Stimulated activated CD8-positive, alpha-beta memory T cell treated with anti-CD3 and anti-CD28 coated beads, Interleukin-2, amount 100 ng/mL, for 48 hours (primary cell): ENCODE results near the gene MRM1.
A peak's percentile ranks its signal among the peaks of the same experiment; 100 is the strongest.

Source experiments
- DNase-seq, 2 donors: peaks; one replicate each; pipeline ENCODE4 v3.0.0-alpha.2; 2020; ENCODE audit warnings: low read depth in 2 of 2

MRM1 gene, protein sequence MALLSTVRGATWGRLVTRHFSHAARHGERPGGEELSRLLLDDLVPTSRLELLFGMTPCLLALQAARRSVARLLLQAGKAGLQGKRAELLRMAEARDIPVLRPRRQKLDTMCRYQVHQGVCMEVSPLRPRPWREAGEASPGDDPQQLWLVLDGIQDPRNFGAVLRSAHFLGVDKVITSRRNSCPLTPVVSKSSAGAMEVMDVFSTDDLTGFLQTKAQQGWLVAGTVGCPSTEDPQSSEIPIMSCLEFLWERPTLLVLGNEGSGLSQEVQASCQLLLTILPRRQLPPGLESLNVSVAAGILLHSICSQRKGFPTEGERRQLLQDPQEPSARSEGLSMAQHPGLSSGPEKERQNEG

DNA sequence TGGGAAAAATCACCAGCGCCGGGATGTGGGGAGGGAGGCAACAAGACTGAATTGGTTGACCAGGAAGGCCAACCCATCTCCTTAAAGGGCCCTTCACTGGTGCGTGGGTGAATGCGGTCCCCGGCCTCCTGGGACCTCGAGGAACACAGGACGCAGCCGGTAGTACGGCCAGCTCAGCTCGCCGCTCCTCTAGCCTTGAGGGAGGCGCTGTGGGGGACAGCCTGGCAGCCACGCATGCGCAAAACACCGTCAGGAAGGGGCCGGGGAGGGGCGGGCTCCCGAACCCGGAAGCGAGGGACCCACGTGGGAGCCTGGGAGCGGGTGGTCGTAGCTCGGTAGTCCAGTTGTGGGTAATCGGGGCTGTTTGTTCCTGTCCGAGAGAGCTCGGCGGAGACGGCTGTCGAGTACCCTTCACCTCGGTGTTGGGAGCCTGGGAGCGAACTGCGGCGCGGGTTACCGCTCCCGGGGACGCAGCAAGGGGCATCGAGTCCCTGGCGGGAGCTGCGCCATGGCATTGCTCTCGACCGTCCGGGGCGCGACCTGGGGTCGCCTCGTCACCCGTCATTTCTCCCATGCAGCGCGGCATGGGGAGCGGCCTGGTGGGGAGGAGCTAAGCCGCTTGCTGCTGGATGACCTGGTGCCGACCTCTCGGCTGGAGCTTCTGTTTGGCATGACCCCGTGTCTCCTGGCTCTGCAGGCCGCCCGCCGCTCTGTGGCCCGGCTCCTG lies at the start of gene MRM1:
MRM1 (plus strand) TSS at position 281 of the 727 bp plus-strand sequence; CDS start at position 509, 228 bp downstream.
- peak; percentile 87 to 90 for DNase-seq

DNA sequence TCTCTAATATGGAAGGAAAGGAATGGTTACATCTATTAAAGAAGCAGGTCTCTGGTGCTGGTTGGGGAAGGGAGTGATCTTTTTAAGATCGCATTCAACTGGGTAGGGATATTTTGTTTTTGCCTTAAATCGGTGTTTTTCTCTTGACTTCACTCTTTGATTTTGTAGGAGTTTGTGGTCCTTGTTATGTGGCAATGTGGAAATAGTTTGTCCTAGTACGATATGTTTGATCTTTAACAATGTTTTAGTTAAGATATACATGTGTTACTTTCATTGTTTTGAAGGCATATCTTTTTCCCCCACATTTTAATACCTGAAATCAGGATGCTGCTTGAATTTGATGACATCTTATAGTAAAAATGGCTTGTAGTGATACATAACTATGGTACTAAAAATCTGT lies 47.9 kb upstream of the MRM1 start:
- no peak for DNase-seq

DNA sequence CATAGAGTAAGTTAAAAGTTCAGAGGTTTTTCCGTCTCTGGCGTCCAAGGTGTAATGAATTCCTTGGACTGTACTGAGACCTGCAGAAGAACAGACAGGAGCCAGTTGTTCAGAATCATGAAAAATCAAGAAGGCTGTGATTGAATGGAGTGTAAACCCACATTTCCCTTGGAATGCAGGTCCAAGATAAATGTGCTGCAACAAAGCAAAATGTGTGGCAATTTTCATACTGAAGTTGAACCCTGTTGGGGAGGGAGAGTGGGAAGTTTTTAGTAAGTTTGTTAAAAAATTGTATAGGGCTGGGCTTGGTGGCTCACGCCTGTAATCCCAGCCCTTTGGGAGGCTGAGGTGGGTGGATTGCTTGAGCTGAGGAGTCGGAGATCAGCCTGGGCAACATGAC lies 35.3 kb upstream of the MRM1 start:
- DNase-seq = no peak

DNA sequence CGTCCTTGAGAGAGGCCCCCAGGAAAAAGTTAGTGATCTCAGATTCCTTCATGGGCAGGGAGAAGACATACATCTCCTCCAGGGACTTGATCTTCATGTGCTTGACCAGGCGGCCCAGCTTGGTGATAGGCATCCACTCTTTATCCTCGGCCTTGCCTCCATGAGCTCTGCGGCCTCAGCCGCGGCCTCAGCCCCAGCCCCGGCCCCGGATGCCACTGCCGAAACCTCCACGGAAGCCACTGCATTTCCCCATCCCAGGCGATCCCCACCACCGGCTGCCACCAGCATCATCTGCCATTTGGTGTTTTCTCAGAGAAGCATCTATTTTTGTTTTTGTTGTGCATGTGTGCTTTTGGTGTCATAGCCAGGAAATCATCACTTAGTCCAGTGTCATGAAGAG lies 26.4 kb upstream of the MRM1 start:
- DNase-seq = no peak

DNA sequence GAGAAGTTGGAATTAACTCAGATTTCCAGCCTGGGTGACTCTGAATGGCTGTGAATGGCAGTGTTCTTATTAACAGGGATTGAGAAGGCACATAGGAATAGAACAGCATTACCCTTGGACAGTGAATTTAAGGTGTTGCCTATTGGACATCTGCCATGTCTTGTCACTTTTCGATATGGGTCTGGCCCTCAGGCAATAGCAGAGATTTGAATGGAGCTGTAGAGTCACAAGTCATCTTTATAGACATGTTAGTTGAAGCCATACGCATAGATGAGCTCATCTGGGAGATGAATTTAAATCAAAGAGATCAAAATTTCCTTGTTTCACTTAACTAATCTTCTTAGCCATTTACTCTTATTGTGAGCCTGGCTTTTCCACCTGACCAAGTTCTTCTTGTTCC lies 24.6 kb upstream of the MRM1 start:
- no peak for DNase-seq

DNA sequence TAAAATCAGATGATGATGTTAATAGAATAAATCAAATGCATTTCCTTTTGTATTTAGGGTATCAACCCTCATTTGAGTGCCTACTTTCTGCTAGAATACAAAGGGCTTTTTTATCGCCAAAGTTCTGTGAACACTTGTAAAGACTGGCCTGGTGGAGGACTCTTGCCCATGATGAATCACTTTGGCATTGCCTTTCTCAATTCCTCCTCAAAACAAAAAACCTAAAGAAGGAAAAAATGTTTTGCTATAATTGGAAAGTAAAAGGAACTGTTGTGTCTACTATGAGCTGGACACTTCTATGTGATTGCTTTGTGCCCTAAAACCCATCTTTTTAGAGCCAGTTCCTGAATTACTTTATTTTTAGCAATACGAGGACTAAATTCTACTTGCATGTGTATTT lies 22.7 kb upstream of the MRM1 start:
- DNase-seq = no peak

DNA sequence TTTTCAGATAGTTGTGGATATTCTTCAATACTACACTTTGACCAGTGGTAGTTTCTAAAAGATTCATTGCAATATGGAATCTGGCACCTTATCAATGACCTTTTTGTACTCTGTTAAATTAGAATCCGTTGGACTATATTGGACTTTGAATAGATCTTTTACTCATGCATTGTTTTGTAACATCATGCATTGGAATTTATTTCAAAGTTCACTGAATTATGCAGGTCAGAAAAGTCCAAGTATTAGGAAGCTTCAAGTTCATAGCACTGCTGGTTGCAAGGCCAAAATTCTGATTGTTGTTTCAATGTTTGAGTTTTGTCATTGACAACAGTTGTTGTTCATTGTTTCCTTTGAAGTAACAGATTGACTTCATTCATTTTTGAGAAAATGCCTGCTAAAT lies 17.6 kb upstream of the MRM1 start:
- no peak for DNase-seq

DNA sequence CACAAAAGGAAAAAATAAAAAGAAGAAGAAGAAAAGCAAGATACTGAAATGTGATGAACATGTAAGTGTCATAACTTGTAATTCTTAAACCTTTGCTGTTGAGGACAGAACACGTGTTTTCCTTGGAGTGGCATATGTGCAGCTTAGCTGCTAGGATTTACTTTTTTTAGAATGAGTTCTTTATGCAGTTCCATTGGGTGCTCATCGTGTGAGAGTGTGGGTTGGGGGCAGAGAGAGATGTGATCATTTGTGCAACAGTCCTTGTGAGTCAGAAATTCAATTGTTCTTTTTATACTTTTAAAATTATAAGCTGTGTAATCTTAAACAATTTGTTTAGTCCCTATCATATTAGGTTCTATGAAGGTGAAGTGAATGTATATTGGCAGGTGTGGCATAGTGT lies 15.2 kb upstream of the MRM1 start:
- DNase-seq = no peak

DNA sequence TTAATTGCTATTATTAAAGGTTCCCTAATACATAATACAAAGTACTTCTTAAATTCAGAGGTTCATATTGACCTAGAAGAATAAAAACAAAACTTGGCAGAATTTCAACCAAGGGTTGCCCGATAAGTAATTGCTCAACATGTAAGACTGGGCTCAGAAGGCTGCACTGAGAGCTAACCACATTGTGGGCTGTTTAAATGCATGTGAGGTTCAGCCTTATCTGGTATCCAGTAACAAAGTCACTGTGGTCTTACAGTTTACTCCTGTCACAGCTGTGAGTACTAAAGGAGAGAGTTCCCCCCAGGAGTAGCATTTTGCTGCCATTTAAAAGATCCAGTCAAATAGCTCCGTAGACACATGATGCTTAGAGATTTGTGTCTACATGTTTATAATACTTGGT lies 11.3 kb upstream of the MRM1 start:
- DNase-seq = no peak

DNA sequence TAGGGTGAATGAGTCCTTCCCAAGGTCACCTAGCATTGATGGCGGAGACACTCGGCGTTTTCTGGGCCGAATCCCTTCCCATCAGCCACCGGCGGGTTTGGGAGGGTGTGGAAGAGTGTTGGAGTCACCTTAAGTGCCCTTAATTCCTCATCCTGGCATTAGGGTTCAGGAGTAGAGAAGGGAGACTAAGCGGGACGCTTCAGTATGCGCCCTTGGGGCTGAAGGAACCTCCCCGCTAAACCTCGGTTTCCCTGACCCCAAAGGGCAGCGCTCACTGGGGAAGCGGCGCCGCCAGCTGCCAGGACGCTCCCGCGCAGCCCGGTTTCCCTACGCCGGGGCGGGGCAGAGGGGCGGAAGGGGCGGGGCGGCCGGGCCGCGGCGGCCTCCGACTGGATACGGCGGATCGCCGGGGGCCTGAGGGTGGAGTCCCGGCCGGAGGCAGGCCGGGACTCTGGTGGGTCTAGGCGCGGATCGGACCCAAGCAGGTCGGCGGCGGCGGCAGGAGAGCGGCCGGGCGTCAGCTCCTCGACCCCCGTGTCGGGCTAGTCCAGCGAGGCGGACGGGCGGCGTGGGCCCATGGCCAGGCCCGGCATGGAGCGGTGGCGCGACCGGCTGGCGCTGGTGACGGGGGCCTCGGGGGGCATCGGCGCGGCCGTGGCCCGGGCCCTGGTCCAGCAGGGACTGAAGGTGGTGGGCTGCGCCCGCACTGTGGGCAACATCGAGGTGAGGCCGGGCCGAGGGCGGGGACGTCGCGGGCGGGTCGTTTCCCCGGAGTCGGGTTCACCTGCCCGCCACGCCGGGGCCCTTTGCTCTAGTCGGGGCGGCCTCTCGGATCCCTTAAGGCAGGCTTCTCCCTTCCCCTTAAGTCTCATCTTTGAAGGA lies 9.7 kb upstream of the MRM1 start, which contains the start of gene DHRS11:
DHRS11 (plus strand) TSS at position 446 of the 882 bp plus-strand sequence; CDS start at position 577, 131 bp downstream.
- peak; percentile 75 to 83 for DNase-seq

DNA sequence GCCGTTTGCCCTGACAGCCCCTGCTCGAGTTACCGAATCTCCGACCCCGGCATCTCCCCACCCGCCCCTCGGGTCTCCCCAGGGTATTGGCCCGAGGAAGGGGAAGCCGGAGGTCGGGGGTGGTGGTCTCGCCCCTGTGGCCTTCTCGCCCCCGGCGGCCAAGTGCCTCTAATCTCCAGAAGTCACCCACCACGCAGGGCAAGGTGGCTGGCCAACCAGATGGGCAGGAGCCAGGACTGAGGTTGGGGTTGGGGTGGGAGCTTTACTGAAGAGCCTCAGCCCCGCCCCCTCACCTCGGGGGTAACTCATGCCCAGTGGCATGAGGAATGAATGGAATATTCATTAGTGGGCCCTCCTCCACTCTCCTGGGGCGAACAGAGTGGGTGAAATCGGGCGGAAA lies 9.1 kb upstream of the MRM1 start:
- no peak for DNase-seq

DNA sequence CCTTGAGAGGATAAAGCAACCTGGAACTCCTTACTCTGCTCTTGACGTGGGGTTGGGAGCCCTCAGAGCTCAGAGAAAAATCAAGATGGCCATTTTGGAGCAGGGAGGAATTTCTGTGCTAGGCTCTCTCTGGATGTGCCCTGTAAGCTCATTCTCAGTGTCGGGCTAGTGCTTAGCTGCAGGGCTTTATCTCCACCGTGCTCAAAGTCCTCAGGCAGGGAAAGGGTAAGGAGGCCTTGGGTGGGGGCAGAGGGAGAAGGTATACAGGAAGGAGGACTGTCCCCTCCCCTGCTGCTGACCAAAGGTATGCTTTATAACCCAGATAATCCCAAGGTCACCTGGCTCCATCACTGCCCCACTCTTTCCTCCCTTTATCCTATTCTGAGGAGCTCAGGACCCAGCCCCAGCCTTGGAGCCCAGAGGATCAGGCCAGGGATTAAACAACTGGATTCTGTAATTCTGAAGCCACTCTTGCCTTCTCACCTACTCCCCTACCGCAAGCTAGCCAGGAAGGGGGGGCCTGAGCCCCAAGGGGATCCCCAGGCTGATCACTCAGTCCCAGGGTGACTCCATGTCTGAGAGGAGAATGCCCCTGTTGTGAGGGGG lies 8.6 kb upstream of the MRM1 start:
- DNase-seq = no peak

DNA sequence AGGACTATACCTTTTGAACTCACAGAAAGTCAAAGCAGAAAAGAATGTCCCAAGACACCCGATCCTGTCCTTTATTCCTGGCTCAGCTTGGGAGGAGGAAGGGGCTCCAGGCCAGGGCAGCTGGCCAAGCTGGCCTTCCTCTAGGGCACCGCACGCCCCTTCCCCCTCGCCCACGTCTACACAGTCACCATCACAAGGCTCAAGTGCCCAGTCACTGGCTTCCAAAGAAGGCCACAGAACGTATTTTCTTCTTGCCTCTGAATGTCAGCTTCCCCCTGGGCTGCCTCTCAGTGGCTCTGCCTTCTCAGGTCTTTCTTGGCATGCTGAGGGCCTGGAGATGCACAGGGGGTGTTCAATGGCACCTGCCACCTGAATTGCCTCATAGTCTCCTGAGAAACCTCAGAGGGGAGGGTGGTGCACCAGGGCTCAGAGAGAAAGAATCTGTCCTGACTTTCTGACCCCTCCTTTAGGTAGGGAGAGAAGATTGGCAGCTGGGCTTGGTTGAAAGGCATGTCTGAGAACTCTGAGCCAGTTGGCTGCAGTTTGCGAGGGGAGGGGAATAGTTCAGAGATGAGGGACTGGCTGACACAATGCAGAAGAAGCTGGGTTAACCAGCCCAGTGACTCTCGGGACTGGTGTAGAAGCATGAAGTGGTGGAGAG lies 7.6 kb upstream of the MRM1 start:
- no peak for DNase-seq

DNA sequence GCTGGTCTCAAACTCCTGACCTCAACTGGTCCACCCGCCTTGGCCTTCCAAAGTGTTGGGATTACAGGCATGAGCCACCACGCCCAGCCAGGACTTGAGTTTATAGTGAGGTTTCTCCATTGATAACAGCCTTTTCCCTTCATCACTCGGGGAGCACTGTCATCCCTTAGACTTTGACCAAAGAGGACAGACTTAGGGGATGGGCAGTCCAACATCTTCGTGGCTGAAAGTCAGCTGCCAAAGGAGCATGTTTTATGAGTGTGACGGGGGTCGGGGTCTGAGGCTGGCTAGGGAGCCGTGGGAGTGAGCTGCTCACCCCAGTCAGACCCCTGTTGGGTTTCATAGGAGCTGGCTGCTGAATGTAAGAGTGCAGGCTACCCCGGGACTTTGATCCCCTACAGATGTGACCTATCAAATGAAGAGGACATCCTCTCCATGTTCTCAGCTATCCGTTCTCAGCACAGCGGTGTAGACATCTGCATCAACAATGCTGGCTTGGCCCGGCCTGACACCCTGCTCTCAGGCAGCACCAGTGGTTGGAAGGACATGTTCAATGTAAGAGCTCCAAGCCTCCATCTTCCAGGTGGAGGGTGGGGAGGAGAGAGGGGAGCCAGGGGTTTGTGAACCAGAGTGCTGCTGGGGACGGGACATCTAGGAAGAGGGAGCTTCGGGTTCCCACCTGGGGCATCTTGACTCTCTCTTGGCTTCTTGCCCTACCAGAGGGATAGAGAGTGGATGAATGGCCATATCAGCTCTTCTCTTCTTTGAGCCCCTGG lies 6.6 kb upstream of the MRM1 start:
- no peak for DNase-seq

DNA sequence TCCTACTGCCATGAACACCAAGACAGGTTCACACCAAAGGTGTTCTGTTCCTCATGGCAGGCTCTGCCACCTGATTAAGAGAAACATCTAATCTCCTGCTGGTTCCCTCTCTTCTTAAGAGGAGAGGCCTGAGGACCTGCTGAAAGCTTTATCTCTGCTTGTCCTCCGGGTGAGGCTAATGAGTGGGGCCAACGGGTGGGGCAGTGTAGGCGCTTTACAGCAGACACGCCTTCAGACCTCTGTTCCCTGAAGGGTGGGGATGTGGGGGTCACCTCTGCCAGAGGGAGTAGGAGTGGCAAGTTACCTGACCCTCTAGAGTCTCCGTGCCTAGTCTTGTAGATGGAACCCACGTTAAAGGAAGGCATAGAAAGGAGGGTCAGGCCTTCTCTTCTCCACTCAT lies 4.2 kb upstream of the MRM1 start:
- no peak for DNase-seq

DNA sequence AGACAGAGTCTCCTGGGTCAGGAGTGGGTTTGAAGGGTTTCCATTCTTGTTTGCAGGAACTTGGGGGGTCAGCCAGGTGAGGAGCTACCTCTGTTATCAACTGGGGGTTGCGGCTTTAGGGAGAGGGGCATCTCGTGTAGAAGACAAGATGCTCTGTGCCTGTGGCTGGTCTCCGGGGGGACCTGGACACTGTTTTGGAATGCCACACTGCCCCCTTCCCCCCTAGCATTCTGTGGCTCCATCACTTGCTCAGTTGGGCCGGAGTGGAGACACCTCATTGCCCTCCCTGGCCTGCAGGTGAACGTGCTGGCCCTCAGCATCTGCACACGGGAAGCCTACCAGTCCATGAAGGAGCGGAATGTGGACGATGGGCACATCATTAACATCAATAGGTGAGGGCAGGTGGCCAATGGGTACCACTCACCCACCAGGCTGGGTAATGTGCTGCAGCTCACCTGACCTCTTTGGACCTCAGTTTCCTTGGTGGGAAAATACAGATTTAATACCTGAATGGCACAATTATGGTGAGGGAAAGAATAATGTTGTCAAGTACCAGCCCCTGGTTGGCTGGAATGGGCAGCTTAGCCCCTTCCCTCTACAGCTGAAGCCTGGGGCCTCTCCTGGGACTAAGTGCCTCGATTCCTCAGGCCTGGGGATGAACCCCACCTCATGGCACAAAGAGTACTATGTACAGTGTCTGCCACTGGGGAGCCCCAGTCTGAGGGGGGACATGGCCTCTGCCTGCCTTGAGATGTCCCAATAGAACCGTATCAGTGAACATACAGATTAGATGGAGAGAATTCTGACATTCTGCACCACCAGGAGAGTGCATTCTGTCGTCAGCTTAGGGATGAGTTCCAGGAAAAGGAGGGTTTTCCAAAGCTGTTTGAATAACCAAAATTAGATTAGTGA lies 3.3 kb upstream of the MRM1 start:
- DNase-seq = no peak

DNA sequence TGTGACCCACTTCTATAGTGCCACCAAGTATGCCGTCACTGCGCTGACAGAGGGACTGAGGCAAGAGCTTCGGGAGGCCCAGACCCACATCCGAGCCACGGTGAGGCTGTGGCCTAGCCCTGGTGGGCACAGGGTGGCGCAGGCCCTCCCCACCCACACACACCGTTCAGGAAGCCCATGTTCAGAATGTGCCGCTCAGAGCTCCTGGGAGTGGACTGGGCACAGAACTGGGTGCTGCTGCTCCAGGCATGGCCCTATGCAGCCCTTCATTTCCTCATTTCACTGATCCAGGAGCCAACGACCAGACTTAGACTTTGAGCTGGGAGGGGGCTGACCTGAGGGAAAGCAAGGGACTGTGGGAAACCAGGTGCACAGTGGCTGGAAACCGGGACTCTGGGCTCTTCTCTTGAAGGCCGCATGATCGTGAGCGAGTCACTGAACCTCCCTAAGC lies 2.4 kb upstream of the MRM1 start:
- DNase-seq = no peak

DNA sequence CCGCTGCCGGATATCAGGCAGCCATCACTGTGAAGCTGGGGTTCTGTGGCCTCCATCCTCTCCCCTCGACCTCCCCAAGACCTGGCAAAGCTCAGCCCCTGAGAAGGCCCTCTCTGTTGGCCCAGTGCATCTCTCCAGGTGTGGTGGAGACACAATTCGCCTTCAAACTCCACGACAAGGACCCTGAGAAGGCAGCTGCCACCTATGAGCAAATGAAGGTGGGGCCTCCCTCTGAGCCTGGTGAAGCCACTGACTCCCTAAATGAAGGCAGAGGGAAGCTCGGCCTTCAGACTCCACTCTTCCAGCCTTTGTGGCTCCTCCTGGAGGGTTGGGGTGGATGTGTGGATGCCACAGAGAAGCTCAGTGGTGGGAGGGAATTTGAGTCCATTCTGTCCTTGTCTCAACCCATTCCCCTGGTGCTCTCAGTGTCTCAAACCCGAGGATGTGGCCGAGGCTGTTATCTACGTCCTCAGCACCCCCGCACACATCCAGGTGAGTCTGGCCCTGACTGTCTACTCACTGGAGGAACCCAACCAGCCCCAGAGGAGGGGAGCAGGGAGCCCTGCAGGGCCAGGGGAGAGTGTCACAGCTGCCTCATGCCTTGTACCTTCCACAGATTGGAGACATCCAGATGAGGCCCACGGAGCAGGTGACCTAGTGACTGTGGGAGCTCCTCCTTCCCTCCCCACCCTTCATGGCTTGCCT lies 1.7 kb upstream of the MRM1 start:
- DNase-seq = no peak

DNA sequence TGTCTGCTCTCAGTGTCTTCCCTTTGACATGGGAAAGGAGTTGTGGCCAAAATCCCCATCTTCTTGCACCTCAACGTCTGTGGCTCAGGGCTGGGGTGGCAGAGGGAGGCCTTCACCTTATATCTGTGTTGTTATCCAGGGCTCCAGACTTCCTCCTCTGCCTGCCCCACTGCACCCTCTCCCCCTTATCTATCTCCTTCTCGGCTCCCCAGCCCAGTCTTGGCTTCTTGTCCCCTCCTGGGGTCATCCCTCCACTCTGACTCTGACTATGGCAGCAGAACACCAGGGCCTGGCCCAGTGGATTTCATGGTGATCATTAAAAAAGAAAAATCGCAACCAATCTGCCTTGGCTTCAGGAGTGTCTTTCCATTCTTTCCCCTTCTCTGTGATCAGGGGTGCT lies 918 bp upstream of the MRM1 start:
- DNase-seq = no peak
